NCI-H2171 treated with DMSO at 0.1 percent for 48 hours (cell line): Measurements from ENCODE around the gene PATE1.
A peak's percentile ranks its signal among the peaks of the same experiment; 100 is the strongest.
"Not testable (repeated sequence)": the region's sequence is repeated elsewhere in the genome, so short reads cannot be mapped to it uniquely, and the experiment has no call there.

Experiments
- DNase-seq: peaks from one replicate; lab custom pipeline; 2025; lab: John Stamatoyannopoulos, UW

PATE1 gene, protein sequence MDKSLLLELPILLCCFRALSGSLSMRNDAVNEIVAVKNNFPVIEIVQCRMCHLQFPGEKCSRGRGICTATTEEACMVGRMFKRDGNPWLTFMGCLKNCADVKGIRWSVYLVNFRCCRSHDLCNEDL

DNA sequence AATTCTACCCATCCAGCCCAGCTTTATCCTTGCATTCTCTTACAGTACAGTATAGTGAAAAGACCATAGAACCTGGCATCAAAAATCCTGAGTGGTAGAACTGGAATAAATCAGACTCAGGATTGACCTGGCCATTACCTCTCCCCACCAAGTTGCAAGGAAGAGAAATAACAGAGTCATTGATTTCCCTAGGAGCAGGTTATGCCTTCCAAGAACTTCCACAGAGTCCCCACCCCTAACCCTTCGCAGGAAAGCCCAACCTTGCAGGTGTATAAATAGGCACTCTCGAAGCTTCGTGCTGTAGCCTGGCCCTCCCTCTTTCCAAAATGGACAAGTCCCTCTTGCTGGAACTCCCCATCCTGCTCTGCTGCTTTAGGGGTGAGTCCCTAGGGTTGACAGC lies at the start of gene PATE1:
Gene PATE1 (plus strand): TSS at position 301 of the 400 bp plus-strand sequence. CDS start 26 bp downstream, at position 327.
- DNase-seq = no peak

DNA sequence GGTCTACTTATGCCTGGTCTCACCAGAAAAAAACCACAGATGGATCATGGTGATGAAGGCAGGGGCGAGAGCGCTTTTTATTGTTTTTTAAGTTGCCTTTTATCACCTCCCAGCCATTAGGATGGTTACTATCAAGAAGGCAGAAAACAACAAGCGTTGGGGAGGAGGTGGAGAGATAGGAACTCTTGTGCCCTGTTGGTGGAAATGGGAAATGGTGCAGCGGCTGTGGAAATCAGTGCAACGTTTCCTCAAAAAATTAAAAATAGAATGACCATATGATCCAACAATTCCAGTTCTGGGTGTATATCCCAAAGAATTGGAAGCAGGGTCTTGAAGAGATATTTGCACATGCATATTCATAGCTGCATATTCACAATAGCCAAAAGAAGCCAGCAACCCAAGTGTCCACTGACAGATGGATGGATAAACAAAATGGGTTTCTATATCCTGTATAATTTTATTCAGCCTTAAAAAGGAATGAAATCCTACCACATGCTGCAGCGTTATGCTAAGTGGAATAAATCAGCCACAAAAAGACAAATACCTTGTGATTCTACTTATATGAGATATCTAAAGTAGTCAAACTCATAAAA lies 45.0 kb upstream of the PATE1 start:
- no peak for DNase-seq

DNA sequence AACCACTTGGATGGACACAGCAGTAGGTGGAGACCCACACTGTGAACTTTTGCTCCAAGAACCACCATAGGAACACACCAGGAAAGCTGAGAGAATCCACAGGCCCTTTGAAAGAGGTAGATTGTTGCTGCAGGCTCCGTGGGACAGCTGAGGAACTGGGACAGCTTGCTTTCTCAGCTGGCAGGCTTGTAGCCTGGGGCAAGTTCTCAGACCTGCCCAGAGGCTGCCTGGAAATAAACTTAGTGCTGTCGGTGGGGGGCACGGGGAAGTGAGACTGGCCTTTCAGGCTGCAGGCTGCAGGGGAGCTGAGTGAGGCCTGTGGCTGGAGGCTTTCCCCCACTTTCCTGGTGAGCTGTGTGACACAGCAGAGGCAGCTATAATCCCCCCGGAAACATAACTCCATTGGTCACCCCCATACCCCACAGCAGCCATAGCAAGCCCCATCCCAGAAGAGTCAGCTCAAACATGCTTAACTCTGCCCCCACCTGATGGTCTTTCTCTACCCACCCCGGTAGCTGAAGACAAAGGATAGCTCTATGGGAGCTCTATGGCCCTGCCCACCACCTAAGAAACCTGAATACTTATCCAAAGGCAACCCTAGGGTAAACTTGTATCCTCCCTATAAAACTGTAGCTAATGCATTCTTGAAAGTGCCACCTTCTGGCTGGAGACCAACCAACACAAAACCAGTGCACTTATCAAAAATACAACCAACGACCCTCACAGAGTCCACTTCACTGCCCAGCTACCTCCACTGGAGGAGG lies 44.0 kb upstream of the PATE1 start:
- no peak for DNase-seq

DNA sequence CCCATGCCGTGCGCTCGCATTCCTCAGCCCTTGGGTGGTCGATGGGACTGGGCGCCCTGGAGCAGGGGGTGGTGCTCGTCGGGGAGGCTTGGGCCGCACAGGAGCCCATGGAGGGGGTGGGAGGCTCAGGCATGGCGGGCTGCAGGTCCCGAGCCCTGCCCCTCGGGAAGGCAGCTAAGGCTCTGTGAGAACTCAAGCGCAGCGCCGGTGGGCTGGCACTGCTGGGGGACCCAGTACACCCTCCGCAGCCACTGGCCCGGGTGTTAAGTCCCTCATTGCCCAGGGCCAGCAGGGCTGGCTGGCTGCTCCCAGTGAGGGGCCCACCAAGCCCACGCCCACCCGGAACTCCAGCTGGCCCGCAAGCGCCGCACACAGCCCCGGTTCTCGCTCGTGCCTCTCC lies 41.4 kb upstream of the PATE1 start:
- DNase-seq = not testable (repeated sequence)

DNA sequence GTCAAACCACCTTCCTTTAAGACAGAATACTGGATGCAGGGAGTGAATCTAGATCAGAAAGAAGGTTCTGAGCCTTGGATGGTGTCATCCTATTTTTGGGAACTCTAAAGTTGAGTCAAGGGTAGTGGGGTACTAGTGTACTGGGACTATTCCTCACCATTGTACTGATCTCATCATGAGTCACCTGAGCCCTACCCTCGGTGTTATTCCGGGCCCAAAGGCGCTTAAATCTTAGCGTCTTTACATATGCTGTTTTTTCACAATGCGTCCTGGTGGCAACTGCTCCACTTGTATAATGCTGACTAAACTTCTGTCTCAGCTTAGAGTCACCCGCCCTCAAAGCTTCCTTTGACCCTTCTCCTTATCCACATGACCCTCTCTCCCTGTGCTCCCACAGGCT lies 25.3 kb upstream of the PATE1 start:
- DNase-seq = no peak

DNA sequence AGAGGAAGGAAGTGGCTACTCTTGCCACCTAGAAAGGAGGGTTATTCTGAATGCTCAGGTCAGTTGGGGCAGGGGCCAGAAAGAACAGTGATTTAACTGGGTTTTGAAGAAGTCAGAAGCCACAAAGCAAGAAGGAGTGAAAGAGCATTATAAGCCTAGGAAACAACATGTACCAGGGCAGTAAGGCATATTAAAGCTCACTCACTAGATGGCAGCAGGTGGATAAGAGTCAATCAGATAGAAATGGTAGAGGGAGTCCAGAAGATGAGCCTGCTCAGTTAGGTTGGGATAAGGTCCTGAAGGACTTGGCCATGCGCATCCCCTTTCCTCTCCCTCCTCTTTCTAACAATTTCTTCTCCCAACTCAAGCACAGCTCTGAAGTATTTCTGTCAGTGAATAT lies 22.0 kb upstream of the PATE1 start:
- peak; percentile 1 for DNase-seq

DNA sequence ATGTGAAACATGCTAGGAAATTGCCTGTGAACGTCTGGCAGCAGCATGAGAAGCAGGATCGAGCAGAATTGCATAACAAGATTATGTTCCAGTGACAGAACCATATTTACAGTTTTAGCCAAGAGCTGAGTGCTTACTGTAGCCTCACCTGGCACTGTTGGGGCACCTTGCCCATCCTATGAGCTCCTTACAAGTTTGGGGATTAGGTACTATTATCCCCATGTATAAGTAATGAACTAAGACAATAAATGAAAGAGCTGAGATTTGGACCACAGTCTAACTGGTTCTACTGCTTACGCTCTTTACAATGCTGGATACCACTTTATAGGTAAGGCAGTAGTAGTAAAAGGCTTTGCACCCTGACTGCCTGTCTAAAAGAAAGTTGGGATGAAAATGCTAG lies 17.1 kb upstream of the PATE1 start:
- no peak for DNase-seq

DNA sequence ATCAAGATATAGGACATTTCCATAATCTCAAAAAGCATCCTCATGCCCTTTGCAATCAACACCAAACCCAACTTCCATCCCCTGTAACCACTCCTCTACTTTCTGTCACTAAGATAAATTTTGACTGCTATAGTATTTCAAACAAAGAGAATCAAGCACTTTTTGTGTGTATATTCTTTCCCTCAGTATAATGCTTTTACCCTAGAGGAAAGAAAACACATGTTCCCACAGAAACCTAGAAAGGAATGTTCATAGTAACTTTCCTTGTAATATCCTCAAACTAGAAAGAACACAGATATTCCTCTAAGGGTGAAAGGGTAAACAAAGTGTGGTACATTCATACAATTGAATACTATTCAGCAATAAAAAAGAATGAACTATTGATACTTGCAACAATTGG lies 5.5 kb upstream of the PATE1 start:
- DNase-seq = no peak

DNA sequence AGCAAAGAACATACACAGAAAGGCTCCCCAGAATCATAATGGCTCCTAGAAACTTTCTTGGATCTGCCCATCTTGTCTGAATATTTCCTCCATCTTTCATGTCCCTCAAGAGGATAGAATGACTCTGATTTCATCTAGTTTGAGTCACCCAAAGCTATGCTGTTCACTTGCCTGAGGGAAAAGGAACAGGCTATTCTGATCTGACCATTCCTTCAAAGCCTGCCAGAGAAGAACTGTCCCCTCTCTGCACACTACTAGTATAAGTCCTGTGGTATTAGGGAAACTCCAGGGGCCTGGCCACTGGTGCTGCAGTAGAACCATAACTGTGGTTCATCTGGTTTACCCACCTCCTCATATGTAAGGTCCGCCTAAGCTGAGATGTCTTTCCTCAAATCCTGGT lies 2.4 kb upstream of the PATE1 start:
- DNase-seq = no peak

DNA sequence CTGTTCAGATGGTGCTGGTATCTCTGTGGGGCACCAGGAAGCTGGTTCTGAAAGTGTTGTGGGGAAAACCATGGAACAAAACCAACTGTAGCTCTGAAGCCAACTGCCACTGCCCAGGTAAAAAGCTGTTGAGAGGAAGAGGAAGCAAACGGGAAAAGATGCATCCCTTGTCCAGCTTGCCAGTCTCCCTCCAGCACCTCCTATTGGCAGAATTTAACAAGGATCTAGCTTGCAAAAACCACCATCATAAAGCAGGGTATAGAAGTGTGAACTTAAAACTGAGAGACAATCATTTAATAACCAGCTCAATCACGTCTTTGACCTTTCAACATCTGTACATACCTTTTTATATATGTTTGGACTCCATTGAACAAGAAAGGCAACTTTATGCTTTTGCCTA lies 4.5 kb downstream of the PATE1 start:
- DNase-seq = no peak

DNA sequence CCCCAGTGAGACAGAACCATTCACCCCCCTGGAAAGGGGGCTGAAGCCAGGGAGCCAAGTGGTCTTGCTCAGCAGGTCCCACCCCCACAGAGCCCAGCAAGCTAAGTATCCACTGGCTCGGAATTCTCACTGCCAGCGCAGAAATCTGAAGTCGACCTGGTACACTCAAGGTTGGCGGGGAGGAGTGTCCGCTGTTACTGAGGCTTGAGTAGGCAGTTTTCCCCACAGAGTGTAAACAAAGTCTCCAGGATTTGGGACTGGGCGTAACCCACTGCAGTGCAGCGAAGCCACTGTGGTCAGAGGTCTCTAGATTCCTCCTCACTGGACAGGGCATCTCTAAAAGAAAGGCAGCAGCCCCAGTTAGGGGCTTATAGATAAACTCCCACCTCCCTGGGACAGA lies 10.0 kb downstream of the PATE1 start:
- no peak for DNase-seq

DNA sequence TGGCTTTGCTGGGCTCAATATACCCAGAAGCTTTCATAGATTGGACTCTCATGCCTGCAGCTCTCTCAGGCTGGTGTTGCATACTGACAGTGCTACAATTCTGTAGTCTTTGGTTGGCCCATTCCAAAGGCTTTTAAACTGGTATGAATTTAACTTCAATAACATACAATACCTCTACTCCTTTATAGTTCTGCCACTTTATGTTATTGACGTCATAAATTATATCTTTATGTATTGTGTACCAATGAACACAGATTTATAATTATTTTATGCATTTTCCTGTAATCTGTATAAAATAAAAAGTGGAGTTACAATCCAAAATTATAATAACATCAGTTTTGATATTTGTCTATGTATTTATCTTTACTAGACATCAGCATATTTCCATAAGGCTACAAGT lies 16.4 kb downstream of the PATE1 start:
- DNase-seq = no peak

DNA sequence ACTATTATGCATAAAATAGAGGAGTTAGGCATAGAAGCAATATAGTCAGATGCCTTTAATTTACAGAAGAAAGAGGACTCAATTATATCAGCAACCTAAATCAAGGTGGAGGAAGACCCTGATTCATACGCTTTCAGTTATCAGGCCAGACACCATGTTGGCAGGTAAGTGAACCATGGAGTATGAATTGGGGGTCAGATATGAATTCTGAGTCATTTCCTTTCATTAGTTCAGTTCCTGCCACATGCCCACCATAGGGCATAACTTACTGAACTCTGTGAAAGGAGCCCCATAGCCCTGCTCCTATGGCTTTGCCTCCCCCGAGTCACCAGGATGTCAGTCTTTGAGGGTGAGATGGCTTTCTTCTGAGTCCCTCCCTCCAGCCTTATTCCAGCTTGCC lies 17.4 kb downstream of the PATE1 start:
- DNase-seq = no peak

DNA sequence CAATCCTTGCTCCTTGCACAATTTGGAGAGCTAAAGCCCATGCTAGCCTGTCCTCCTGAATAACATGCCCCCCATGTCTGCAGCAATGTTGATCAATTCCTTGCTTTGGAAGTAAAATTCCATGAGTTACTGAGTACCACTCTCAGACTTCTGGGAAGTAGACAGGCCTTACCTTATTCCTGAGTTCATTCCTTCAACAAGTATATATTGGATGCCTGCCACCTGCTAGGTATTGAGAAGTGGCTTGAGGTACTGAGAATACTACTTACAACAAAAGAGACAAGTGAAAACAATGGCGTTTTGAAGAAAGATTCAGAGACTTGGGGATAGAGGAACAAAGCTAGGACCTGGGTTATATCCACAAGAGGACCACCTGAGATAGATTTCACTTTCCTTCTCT lies 20.2 kb downstream of the PATE1 start:
- DNase-seq = no peak

DNA sequence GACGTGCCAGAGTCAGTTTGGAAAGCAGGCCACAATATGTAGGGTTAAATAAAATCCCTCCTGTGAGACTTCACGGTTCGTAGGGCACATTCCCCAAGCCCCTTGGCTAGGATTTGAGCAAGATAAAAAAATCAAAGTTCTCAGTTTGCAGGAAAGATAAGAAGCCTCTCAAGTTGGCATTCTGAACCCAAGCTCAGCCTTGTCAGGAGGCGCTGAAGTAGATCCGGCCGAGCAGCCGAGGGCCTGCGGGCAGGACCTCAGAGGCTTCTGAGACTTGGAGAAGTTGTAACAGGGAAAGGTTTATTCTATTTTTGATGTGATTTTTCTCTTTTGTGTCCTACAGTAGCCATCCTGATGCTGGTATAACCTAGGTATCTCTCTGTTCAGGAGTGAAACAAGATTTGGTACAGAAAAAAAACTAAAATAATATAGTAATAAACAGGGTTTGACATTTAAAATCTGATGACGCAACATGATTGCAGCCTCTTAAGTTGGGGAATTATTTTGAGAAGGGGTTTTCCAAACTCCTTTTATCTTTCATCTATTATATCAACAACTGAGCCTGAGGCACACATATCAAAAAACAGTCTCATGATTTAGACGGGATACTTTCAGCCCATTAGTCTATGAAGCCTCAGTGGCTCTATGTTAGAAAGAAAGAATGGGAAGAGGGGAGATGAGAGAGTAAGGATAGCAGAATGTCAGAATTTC lies 22.4 kb downstream of the PATE1 start:
- DNase-seq = no peak

DNA sequence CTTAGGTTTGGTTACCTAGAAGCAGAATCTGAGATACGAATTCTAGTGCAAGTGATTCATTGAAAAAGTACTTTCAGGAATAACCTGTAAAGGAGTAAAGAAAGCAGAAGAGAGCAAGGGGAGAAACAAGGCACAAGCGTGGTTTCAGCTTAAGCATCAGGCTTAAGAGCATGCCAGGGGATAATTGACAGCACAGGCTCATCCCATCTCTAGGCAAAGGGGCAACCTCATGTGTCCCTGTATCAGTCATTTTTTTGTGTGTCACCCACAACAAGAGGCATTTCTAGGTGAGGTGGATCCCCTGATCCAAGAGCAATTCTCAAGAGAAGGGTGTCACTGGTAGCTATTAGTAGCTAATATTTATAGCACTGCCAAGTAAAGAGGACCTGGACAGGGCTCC lies 24.5 kb downstream of the PATE1 start:
- no peak for DNase-seq

DNA sequence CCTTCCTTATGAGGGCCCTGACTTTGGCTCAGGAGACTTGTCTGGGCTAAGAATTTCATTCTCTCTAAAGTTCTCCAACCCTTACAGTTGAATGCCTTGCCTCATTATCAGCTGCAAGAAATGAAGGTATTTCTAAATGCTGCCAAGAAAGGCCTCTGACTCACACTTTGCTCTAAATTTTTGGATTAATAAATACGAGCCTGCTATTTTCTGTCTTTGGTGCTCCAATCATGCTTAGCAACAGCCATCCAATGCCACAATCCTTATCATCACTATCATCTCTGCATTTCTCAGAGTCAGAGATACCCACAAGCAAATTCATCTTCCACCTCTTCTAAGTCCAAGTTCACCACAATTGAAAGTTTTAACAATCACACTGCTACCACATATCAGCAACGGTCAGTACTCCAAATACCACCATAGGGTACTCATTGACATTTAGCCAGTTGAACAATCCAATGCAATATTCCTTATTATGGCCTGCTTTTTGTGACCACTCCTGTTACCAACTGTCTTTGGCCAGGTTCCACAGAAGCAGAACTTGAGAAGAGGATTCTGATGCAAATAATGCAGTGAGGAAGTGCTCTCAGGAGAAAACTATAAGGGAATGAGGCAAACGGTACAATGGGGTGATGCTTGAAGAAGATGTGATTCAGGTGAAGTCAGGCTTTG lies 26.9 kb downstream of the PATE1 start:
- DNase-seq = no peak

DNA sequence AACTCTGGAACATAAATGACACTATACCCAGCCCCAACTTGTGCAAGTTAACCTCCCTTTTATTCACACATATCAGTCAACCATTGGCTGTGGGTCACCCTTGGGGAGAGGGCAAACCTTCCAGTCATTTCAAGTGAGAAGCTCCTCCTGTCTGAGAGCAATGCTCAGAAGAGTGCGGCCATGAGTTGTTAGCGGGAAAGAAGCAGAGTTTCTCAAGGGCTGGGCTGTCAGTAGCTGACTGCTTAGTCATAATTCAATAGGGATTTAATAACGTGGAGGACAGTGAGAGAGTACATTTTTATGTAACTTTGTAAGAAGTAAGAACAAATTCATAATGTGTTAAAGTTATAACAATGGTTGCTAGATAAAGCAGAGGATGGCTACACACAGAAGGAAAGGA lies 27.4 kb downstream of the PATE1 start:
- DNase-seq = no peak

DNA sequence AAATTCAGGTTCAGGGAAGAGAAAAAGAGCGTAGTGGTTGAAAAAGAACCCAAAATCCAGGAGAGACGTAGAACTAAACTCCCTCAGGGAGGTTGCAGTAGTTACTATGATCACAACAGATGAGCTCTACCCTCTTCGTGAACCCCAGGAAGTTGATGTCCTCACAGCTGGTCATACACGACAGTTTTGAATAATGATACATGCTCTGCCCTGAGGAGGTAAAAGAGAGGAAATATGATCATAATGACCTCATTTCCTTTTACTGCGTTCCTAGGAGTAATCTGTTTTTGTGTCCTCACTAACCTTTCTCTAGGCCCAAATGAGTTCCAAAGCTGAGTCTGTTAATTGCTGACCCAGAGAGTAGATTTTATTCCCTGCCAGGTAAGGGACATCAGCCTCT lies 31.2 kb downstream of the PATE1 start:
- DNase-seq = no peak

DNA sequence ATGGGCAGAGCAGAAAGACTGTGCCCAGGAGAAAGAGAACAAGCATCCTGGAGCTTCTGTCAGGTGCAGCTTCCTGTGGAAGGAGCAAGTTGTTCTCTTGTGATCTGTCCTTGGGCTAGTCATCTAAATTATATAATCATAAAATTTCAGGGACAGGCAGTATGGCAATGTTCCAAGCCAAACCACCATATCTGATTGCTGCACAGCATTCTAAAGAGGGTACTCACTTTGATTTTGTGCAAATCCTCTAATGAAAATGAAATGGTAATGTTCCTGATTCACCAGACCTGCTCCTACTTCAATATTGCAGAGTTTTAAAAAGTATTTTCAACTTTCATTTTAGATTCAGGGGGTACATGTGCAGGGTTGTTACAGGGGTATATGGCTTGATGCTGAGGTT lies 32.6 kb downstream of the PATE1 start, which contains the start of gene PATE2:
Gene PATE2 (minus strand): TSS at position 101 of the 400 bp plus-strand sequence. CDS start 55 bp downstream, at position 46.
- DNase-seq = no peak

DNA sequence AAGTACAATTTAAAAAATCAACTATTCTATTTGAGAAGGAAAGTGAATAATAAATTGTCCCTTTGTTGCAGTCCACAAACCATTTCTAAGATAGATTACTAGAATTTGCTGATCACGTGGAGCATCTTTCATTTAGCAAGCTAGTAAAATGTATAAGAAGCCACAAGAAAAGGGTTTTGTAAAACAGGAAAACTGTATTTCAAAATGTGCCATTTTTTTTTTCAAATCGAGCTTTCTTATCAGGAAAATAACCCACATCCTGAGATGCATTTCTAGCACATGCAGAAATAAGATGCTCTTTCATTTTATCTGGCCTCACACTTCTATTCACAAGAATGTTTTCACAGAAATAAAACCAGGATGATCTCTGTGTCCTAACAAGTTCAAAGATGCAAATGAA lies 38.6 kb downstream of the PATE1 start:
- no peak for DNase-seq

DNA sequence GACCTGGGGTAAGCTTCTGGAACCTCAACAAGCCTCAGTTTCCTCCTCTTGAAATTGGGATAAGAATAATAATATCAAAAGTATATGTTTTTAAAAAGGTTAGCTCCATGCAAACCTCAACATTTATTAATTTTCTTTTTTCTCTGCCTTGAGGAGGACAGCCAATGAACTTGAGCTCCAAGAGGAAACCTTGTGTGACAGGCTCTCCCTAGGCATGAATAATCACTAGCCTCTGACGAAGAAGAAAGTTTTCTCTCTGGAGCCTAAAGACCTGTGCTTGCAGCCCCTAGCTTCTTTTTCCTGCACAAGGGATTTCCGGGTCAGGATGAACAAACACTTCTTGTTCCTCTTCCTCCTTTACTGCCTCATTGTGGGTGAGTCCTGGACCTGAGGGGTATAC lies 41.7 kb downstream of the PATE1 start, which contains the start of gene PATE3:
Gene PATE3 (plus strand): TSS at position 301 of the 400 bp plus-strand sequence. CDS start 25 bp downstream, at position 326.
- DNase-seq = no peak
